Thoracic aorta endothelial cell (primary cell): ENCODE results near the gene KIF27. TPM values are rescaled to one million over a fixed set of nuclear protein-coding genes. Genes with fewer than 3 reads are reported as not detected.

Source experiments
- total RNA-seq: library from RNA; depleted of rRNA; stranded (reverse); fragments of >200 nt; gene quantifications from 2 replicates; pipeline ENCODE4 v1.2.3, GENCODE V29; 2012

KIF27 gene
- total RNA-seq, result 4.4 and 5.1 TPM in 2 replicates

DNA sequence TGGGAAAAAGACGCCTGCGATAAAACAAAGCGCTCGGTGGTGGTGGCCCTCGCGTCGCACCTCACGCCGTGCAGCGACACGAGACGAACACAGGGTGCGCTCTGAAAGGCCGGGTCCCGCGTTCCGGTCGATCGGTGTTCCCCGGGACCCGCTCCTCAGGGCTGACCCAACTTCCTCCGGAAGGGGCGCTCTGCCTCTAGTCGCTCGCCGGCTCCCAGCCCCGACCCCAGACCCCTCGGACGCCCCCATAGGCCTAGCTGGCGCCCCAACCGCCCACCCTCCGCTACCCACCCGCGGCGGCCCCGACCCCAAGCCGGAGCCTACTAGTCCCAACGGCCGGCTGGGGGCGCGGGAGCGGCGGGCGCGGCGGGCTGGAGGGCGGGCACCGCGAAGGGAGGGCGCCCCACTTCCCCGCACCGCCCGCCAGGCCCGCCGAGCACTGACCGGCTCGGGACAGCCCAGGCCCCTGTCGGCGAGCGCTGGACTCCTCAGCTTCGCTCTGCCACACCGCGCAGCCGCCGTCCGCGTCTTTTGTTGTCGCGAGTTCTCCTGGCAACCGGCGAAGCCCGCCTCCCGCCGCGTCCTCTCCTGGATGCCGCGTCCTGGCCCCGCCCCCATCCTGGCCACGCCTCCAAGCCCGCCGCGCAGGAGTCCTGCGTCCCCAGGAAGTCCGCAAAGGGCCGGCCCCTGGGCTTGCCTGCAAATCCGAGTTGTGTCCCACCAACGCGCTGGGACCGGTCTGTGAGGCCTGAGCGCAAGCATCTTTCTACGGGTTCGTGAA, at the start of gene KIF27:
KIF27 (minus strand) TSS at position 506 of the 781 bp plus-strand sequence. CDS start 5,841 bp downstream, outside the sequence.

GRCh38 chr9:83817356-83818278, 103.6 kb downstream of the KIF27 start, which contains the start of gene GKAP1:
Gene GKAP1, minus strand, starts transcription at chr9:83817769. Its CDS starts 11,252 bp downstream, at chr9:83806517.

Other genes with a start within 250 kb of the KIF27 start
- gene UBQLN1, start 213.5 kb downstream of the KIF27 start, total RNA-seq, result 145 and 184 TPM in 2 replicates
- gene GKAP1, start 103.7 kb downstream of the KIF27 start, total RNA-seq, result 1.9 and 5.4 TPM in 2 replicates
- gene HNRNPK, start 58.8 kb upstream of the KIF27 start, total RNA-seq, result 896 and 915 TPM in 2 replicates
- gene RMI1, start 59.4 kb upstream of the KIF27 start, total RNA-seq, result 16.2 and 22.3 TPM in 2 replicates